PFSK-1 (cell line): Measurements from ENCODE around the gene ENC1.

Source experiments
- POLR2AphosphoS5 ChIP-seq: IDR thresholded peaks from 2 replicates; pipeline ENCODE4 v1.6.1; 2012; ENCODE audit warnings: low read depth, mild to moderate bottlenecking, control low read depth, low read length, moderate library complexity
- TAF1 ChIP-seq: IDR thresholded peaks from 2 replicates; pipeline ENCODE4 v1.6.1; 2012; ENCODE audit warnings: low read length, control low read depth, borderline replicate concordance; ENCODE audit not compliant: insufficient read depth

- TF ChIP-seq POLR2AphosphoS5, result no peak
- TF ChIP-seq TAF1, result no peak
Observed at GRCh38 chr5:74648835-74649293, 8.3 kb upstream of the ENC1 start.
